Adrenal gland (tissue), 5 donors: Measurements from ENCODE around the gene HELZ.

Experiments
- CTCF ChIP-seq, 6 experiments: fragments of 450-650 bp in 4 of 6; fragments of 200-600 bp in 2 of 6; sonication (generic) in 1 of 6; IDR thresholded peaks; 1 replicate in 5 of 6; 2 replicates in 1 of 6; pipeline versions ENCODE4 v1.5.1 to v1.8.0; 2016 to 2021; ENCODE audit warnings: antibody characterized with exemption in 6 of 6, mild to moderate bottlenecking in 2 of 6, moderate library complexity in 1 of 6
- POLR2A ChIP-seq, 2 donors: fragments of 450-650 bp; IDR thresholded peaks; one replicate each; pipeline ENCODE4 v1.6.1; 2017; ENCODE audit warnings: antibody characterized with exemption in 2 of 2, mild to moderate bottlenecking in 2 of 2, moderate library complexity in 1 of 2
- donor health status: DM: no; HTN: no; CAD: no.

- TF ChIP-seq POLR2A (IDR thresholded peaks at IDR 0.05) (no peak), CTCF (IDR thresholded peaks at IDR 0.05) (no peak)
These were observed 25.4 kb upstream of the HELZ start for GRCh38 chr17:67270416-67270815.
